Esophagus muscularis mucosa (tissue), 3 donors: ENCODE measurements around the gene ZNF619.

Experiments used
- CTCF ChIP-seq, 3 experiments: fragments of 200-600 bp in 2 of 3; fragments of 450-650 bp in 1 of 3; sonication (generic) in 2 of 3; IDR thresholded peaks; one replicate each; pipeline ENCODE4 v1.5.1; 2017 to 2019; ENCODE audit warnings: antibody characterized with exemption in 3 of 3, mild to moderate bottlenecking in 2 of 3, moderate library complexity in 1 of 3
- POLR2AphosphoS5 ChIP-seq, 2 donors: sonication (generic); formaldehyde crosslinking; IDR thresholded peaks; one replicate each; pipeline ENCODE4 v1.6.1; 2017; ENCODE audit warnings: antibody characterized with exemption in 2 of 2

DNA sequence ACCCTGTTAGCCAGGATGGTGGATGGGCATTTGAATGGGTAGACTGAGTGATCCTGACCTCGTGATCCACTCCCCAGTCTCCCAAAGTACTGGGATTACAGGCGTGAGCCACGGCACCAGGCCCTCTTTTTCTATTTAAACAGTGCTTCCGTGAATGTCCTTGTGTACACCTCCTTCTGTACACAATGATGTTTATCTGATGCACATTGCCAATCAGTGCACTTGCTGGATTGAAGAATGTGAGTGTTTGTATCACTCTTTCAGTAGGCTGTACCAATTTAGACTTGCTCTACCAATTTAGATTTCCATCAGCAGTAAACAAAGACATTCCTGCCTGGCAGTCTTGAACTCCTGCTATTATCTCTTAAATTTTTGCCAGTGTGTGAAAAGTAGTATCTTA lies 8.9 kb upstream of the ZNF619 start:
- TF ChIP-seq CTCF (IDR thresholded peaks at IDR 0.05) (no peak), POLR2AphosphoS5 (IDR thresholded peaks at IDR 0.05) (no peak)
